Glomerular visceral epithelial cell (primary cell): ENCODE data around the gene ANKRD63.
A peak's percentile ranks its signal among the peaks of the same experiment; 100 is the strongest.

ENCODE experiments used
- DNase-seq: peaks from one replicate; pipeline ENCODE4 v3.0.0-alpha.2; 2016; ENCODE audit errors: extremely low spot score

The ANKRD63 gene

DNA sequence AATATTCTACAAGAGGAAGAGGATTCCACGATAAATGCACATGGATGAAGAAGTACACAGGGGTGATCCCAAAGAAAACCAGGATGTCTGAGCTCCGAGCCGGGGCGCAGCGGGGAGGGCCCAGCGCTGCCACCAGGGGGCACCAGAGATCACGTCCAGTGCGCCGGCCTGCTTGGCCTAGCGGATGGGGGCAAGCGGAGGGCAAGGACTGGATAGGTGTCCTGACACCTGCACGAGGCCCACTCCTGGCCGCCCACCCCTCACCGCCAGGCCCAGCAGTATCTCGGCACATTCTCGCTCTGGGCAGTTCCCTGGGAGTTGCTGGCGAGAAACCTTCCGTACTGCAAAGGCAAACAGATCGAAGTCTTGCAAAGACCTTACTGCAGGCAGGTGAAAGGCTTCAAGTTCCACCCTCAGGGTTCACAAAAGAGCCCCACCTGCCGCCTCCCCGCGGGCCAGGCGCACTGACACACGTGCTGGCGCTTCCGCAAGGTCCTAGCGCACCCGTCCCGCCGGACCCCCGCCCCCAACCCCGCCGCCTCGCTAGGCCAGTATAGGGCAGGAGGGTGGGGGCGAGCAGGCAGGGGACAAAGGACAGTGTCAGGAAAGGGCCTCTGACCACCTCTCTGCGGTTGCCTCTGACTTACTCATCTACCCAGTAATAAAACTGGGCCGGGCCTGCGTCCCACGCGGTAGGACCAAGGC is 3.3 kb downstream of the ANKRD63 start:
- peak; percentile 61 for DNase-seq

DNA sequence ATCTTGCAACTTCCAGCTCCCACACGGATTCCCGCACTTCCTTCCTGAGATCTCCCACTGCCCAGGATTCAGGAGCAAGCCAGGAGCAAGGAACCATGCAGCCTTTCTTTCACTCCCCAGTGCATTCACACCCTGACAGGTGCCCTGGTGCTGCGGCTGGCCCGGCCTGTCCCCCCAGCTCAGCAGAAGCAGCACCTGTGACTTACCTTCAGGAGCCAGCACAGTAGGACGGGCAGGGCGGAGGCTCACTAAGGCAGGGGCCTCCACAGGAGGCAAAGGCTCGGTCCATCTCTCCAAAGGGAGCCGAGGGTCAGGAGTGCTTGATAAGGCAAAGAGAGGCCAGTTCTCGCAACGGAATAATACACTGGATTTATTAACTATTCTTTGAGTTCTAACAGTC is 4.8 kb downstream of the ANKRD63 start:
- no peak for DNase-seq

DNA sequence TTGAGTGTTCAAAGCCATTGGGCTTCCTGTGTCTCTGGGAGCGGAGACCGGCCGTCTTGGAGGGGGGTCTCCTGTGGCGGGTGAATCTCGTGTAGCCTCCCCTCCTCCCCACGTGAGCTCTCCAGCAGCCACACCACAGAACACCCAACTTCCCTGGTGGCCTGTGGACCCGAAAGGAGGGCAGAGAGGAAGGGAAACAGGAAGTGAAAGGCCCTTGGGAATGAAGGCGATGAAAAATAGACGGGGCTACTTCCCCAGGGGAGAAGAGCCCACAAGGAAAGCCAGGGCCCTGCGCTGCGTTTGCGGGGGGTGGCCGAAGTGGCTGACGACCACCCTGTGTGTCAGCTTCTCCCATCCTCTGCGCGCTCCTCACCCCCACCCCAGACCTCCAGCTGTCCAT is 5.4 kb downstream of the ANKRD63 start:
- no peak for DNase-seq

DNA sequence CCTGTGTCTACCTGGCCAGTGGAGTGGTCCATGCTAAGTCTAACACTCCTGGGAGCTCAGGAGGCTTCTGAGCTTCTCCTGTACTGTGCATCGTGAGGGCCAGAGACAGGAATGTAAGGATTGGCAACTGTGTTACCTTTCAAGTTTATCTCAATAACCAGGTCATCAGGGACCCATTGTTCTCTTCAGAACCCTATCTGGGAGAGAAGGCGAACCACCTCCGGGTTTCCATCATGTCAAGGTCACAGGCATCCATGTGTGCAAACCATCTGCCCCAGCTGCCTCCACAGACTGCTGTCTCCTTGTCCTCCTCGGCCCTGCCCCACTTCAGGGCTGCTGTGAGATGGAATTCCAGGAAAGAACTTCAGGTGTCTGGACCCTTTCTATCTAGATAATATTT is 5.9 kb downstream of the ANKRD63 start:
- no peak for DNase-seq

DNA sequence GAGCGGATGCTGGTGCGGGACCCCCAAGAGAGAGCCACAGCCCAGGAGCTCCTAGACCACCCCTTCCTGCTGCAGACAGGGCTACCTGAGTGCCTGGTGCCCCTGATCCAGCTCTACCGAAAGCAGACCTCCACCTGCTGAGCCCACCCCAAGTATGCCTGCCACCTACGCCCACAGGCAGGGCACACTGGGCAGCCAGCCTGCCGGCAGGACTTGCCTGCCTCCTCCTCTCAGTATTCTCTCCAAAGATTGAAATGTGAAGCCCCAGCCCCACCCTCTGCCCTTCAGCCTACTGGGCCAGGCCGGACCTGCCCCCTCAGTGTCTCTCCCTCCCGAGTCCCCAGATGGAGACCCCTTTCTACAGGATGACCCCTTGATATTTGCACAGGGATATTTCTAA is 6.9 kb downstream of the ANKRD63 start:
- no peak for DNase-seq

DNA sequence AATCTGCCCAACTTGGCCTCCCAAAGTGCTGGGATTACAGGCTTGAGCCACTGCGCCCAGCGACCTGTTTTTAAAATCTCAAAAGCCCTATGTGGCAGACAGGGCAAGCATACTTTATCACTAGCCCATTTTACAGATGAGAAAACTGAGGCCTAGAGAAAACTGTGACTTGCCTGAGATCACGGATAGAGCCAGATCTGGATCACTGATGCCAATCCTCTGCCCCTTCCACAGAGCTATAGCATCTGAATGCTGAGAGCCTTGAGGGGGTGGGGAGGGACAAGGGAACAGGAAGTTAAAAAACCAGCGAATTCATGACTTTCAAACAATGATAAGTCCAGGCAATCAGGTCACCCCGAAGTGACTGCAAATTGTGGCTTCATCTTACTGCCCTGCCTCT is 7.3 kb downstream of the ANKRD63 start:
- DNase-seq, result no peak

DNA sequence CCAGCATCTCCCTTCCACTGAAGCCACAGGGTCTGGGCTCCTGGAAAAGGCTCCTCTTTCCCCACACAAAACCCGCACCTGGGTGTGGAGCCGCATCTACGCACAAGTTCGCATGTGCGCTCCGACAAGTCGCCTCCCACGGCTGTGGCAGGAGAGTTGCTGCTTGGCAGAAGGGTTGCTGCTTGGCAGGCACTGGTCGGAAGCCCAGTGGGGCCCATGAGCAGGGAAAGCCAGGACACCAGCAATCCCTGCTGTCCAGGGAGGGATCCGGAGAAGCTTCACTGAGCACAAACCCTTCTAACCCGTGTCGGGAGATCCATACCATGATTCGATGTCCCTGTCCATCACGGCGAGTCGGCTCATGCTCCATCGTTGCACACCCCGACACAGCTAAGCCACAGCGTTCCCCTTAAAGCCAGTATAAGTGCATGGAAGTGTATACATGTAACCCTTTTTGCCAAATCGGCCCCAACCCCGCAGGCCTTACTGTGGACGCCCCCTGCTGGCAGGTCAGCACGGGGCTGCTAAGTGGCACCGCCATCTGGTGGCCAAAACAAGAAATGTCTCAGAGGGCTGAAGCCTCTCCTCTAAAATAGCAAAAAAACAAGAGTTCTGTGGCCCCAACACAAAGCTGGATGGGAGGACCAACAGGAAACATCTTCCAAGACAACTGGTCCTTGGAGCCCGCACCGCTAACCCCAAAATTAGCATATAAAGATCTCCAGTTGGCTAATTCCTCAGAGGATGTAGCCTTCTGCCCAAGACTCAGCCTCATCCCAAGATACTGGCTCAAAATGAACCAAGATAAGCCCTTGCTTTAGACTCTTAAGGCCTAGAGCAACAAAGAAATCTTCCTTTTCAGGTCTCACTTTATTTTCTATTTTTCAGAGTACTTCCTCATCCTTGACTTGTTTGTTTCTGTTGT is 8.3 kb downstream of the ANKRD63 start:
- peak; percentile 82 for DNase-seq

DNA sequence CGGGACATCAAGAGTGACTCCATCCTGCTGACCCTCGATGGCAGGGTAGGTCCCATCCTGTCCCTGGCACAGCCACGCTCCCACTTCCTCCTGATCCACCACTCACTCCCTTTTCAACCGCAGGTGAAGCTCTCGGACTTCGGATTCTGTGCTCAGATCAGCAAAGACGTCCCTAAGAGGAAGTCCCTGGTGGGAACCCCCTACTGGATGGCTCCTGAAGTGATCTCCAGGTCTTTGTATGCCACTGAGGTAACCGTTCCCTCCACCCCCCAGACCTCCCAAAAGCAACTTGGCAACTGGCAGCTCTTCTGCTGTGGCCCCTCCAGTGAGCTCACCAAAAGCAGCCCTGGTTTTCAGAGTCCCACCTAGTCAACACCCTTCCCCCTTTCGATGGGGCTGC is 9.4 kb downstream of the ANKRD63 start:
- no peak for DNase-seq

DNA sequence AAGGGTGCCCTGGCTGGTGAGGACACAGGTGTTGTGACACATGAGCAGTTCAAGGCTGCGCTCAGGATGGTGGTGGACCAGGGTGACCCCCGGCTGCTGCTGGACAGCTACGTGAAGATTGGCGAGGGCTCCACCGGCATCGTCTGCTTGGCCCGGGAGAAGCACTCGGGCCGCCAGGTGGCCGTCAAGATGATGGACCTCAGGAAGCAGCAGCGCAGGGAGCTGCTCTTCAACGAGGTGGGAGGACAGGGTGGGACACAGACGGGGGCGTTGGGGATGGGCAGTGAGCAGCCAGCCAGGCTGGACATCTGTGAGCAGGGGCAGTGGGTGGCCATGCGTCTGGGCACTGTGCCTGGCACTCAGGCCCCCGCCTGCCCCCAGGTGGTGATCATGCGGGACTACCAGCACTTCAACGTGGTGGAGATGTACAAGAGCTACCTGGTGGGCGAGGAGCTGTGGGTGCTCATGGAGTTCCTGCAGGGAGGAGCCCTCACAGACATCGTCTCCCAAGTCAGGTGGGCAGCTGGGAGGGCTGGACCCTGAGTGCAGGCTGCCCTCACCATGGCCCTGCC is 10.3 kb downstream of the ANKRD63 start:
- DNase-seq, result no peak

DNA sequence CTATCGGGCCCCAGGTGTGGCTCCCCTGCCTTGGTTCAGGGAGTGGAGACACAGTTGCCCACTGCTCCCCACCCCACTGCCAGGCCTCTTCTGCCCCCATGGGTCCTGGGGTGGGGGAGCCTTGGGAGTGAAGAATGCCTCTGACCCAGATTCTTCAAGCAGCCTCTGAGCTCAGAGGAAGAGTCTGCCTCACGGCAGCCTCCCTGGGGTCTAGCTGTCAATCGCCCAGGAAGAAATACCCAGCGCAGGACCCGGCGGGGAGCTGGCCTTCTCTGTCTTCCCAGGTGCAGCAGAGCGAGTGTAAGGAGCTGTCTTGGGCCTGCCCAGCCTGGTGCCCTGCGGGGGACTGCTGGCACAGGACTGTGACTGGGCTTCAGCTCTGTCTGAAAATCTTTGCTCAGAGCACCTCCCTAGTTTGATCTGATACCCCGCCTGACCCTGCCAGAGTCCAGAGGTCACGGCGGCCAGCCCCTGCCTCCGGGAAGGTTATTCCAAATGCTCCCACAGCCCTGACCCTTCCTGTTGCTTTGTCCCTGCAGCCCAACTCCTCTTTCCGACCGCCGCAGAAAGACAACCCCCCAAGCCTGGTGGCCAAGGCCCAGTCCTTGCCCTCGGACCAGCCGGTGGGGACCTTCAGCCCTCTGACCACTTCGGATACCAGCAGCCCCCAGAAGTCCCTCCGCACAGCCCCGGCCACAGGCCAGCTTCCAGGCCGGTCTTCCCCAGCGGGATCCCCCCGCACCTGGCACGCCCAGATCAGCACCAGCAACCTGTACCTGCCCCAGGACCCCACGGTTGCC is 11.0 kb downstream of the ANKRD63 start:
- no peak for DNase-seq

DNA sequence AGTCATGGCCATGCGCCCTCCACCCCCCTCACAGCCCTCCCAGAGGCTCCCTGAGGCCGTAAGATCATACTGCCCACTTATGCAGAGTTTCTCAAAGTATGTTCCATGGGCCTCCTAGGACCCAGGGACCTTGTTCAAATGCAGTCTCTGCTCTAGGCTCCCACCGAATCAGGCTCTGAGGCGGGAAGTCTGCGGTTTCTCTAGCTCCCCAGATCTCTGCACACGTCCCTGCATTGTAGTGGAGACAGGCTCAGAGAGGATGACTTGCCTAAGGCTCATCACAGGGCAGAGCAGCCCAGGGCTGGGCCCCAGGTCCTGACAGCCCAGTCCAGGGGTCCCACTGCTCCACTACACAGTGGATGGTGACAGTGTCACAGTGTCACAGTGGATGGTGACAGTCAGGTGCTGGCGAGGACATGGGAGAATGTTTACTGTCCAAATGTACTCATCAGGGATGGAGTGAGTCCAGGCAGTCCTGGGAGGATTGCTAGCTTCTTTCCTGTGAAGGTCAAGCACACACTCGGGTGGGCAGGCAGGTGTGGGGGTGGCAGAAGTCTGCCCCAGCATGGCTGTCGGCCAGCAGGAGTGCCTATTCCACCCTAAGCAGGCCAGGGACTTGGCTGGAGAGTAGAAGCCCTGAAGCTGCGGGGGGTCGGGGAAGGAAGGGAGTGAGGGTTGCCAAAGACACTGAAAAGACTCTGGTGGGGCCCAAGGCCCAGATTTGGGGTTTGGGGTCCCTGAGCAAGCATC is 12.4 kb downstream of the ANKRD63 start:
- DNase-seq, result no peak

DNA sequence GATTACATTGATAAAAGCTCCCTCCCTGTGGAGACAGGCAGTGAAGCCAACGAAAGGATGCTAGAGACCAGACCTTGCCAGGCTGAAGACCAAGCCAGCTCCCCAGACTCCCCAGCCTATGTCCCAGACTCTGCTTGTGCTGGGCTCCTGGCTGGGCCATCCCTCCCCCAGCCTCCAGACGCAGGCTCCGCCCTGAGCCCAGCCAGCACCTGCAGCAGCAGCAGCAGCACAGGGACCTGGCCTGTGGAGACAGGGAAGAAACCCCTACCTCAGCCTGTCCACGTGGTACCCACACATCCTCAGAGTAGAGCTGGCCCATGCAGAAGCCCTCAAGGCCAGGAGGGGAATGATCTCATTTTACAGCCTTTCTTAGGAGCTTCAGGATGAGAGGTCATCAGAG is 13.3 kb downstream of the ANKRD63 start:
- no peak for DNase-seq

DNA sequence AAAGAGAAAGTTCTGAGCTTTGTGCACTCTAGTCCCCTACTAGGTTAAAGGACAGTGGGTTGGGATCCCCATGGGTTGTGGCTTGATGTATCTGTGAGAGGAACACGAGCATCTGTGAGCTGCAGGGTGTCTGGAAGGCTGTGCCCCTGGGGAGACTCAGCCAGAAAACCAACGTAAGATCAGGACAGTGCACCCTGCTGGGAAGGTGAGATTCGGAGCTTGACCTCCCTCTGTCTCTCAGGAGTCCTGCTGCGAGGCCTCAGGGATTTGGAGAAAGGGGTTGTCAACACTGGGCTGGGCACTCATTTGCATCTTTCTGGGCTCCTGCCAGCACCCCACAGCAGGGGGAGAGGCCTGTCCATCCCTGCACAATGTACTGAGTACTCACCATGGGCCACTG is 15.2 kb downstream of the ANKRD63 start:
- DNase-seq, result no peak

DNA sequence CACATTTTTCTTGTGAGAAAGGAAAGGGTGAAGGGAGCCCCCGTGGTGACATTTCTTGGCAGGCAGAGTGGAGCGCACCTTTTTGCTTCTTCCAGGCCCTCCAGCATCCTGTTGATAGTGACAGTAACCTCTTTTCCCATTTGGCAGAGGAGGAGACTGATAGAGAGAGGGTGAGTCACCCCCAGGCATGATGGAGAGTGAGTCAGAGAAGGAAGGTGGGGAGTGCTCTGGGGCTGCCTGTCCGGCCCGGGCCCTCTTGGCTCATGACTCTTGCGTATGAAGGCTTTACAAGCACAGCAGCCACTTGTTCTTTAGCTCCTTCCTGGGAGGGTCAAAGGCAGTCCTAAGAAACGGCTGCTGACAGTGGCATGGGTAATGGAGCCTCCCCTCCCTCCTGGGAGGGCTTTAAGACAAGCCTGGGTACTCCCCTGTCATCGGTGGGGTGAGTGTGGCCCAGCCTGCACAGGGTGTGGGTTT is 16.0 kb downstream of the ANKRD63 start:
- DNase-seq, result no peak

DNA sequence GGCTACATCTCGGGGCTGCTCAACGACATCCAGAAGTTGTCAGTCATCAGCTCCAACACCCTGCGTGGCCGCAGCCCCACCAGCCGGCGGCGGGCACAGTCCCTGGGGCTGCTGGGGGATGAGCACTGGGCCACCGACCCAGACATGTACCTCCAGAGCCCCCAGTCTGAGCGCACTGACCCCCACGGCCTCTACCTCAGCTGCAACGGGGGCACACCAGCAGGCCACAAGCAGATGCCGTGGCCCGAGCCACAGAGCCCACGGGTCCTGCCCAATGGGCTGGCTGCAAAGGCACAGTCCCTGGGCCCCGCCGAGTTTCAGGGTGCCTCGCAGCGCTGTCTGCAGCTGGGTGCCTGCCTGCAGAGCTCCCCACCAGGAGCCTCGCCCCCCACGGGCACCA is 17.0 kb downstream of the ANKRD63 start:
- DNase-seq, result no peak

DNA sequence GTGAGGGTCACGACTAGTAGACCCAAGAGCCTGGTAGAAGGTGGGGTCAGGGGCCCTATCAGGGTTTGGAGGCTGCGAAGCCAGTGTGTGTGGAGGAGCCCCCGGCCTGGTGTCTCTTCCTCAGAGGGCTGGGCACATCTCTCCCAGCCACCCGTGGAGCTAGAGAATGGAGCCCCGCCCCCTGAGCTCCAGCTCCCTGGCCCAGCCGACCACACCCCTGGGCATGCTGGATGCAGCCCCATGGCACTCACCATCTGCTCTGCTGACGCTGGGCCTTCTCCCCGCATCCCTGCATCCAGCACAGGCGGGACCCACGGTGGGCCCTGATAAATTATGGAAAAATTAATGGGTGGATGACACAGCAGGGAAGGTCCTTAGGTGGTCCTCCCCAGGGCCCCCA is 17.5 kb downstream of the ANKRD63 start:
- no peak for DNase-seq

DNA sequence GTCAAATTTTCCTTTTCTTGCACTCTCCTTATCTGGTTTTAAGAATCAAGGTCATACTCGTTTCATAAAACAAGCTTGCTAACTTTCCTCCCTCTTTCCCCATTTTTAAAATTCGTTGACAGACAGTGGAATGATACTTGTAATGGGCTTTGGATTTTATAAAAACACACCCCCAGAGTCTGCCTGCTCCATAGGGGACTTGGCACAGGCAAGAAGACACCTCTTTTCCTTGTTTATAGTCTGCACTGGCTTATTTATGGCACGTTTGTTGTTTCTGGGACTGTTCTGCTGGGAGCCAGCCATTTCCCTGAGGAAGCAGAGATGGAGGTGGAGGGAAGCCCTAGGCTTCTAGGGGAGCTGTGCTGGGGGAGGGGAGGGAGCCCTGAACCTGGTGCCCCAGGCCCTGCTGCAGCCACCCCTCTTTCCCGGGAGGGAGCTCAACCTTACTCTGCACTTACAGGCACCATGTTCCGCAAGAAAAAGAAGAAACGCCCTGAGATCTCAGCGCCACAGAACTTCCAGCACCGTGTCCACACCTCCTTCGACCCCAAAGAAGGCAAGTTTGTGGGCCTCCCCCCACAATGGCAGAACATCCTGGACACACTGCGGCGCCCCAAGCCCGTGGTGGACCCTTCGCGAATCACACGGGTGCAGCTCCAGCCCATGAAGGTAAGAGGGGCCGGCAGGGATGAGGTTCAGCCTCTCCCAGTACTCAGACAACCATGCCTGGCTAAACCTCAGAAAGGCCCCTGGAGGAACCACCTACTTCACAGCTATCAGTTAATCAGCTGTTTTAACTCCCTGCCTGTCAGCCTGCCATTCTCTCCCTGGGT is 18.3 kb downstream of the ANKRD63 start:
- no peak for DNase-seq

DNA sequence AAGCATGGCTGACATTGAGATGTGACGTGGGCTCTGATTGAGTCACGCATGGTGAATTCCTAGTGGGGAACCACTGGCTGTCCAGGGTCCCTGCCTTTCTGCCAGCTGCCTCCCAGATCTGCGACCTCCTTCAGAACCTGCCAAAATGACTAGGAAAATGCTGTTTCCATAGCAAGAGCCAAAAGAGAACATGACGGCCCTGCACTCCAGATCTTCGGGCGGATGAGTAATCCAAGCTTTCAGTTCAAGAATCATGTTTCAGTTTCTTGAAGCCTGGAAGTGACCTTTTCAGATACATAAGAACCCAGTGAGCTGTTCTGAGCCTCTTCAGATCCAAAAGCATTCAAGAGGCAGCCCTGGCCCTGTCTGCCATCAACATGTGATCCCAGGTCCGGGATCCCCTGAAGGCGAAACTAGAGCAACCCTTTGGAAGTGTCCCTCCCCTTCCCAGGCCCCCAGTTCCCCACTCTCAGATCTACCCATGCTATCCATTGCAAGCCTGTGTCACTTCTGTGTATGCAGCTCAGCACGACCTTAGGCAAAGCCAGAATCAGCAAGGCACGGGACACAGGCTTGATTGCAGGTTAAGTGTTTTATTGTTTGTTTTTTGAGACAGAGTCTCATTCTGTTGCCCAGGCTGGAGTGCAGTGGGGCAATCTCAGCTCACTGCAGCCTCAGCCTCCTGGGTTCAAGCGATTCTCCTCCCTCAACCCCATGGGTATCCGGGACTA is 19.7 kb downstream of the ANKRD63 start:
- DNase-seq, result no peak

DNA sequence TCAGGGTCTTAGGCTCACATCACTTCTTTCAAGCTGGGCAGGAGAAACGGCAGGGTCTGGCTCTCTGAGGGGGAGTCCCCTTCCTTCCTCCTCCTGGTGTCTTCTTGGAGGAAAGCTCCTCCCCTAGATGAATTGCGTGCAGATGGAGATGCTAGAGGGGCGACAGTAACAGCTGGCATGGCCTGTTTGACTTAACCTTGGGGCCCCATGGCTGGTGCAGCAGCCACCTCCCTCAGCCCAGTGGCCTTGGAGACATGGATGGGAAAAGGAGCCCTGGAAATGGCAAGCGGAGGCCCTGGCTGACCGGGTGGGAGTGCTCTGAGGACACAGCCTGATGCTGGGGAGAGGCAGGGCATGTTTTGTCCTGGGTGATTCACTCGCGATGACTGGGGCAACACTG is 23.8 kb downstream of the ANKRD63 start:
- DNase-seq, result no peak

DNA sequence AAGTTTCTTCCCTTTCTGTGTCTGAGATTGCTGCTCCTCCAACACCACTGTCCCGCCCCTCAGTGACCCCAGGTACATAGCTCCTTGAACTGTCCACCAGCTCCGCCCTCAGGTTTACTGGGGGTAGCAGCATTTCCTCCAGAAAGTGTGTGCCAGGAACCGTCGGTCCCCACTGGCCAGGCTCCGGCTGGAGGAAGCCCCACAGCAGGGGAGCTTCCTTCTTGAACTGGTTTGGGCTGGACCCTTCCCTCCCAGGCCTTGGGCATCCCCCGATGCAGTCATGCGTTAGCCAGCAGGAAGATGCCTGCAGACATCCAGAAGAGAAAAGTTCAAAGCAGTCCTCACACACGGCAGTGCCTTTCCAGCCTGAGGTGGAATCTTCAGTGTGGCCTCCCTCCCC is 24.3 kb downstream of the ANKRD63 start:
- DNase-seq, result no peak
